Measurements from ENCODE around the gene MIER2. TPM values are rescaled to one million over a fixed set of nuclear protein-coding genes. Genes with fewer than 3 reads are reported as not detected.
"Not testable (repeated sequence)": the region's sequence is repeated elsewhere in the genome, so short reads cannot be mapped to it uniquely, and the experiment has no call there.

MIER2 gene, protein sequence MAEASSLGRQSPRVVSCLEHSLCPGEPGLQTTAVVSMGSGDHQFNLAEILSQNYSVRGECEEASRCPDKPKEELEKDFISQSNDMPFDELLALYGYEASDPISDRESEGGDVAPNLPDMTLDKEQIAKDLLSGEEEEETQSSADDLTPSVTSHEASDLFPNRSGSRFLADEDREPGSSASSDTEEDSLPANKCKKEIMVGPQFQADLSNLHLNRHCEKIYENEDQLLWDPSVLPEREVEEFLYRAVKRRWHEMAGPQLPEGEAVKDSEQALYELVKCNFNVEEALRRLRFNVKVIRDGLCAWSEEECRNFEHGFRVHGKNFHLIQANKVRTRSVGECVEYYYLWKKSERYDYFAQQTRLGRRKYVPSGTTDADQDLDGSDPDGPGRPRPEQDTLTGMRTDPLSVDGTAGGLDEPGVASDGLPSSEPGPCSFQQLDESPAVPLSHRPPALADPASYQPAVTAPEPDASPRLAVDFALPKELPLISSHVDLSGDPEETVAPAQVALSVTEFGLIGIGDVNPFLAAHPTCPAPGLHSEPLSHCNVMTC
- total RNA-seq (10 to 100 TPM; 13.1 to 13.8 TPM), total RNA-seq (9.9 to 10.5 reads per million in 2 donors)

DNA sequence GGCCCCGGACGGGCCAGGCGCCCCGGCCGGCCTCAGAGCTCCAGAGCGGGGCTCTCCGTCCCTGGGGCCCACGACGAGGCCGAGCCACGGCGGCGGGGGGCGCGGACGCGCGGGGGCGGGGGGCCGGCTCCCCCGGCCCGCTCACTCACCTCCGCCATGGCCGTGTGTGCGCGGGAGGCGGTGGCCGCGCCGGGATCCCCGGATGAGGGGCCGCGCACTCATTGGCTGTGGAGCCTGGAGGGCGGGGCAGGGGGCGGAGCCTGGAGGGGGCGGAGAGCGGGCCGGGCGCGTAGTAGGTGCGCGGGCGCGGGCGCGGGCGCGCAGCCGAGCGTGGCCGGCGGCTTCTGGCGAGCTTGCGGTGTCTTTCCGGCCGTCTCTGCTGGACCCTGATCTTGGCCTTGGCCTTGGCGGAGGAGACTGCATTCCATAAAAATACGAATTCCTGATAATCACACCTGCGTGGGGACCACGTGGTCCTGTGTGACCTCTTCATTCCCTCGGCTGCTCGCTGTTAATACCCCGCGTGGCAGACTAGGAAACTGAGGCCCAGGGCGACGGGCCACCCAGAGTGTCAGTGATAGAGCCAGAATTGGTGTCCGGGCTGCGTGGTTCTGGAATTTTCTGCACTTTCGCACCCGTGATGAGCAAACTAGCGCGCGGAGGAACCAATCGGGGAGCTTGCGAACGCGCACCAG, at the start of gene MIER2:
Gene MIER2, minus strand, starts transcription at position 172 of the 695 bp plus-strand sequence. Its CDS starts 14 bp downstream, at position 158.
- Mint-ChIP-seq H3K27me3 (peaks cover 5% of the 10 kb centered on the region), H3K27ac (peak within 1 kb of the TSS; percentile 93), H3K36me3 (ENCODE audit: low read depth) (no peaks in the 10 kb centered on the region), H3K4me3 (peak within 1 kb of the TSS; percentile 91), H3K4me1 (peaks cover 34% of the 10 kb centered on the region)
- no peaks in the 10 kb centered on the region for H3K9me3 ChIP-seq (ENCODE audit: control insufficient read depth, low read length, poor library complexity, severe bottlenecking)
- DNase-seq (peak; percentile 85 to 96 (median 87)), ATAC-seq (peak; percentile 95)

DNA sequence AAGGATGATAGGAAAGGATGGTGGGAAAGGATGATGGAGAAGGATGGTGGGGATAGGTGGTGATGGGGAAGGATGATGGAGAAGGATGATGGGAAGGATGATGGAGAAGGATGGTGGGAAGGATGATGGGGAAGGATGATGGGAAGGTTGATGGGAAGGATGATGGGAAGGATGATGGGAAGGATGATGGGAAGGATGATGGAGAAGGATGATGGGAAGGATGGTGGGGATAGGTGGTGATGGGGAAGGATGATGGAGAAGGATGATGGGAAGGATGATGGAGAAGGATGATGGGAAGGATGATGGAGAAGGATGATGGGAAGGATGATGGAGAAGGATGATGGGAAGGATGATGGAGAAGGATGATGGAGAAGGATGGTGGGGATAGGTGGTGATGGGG, 49.0 kb upstream of the MIER2 start:
- H3K27me3 Mint-ChIP-seq; DNase-seq; H3K4me1 Mint-ChIP-seq; ATAC-seq; H3K27ac Mint-ChIP-seq; H3K9me3 ChIP-seq (ENCODE audit: control insufficient read depth, low read length, poor library complexity, severe bottlenecking); H3K4me3 Mint-ChIP-seq; H3K36me3 Mint-ChIP-seq (ENCODE audit: low read depth): not testable (repeated sequence)

DNA sequence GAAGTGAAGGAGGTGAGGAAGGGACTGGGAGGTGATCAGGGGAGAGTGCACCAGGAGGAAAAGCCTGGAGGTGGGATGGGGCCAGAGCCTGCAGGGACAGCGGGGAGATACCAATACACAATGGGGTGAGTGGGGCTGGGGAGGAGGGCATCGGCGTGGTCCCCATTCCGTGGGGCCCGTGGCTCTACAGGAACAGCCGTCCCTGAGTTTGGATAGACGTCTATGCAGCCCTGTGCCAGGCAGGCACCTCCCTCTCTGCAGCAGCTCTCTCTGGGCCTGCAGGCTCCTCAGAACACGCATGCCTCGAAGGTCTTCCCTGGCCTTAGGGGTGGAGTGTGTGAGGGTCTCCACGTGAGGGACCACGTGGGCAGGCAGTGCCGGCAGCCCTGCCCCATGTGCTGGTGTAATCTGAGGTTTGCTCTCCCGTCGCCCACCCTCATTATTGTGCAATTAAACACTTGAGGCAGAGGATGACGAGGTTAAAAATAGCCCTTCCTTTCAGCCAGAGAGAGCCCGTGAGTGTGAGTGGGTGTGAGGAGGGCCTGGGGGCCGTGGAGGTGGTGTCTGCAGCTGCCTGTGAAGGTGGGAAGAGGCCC, 47.9 kb upstream of the MIER2 start:
- Mint-ChIP-seq H3K4me1 (no peaks in the 10 kb centered on the region), H3K27ac (peak overlapping the region; percentile 1), H3K27me3 (peaks cover 15% of the 10 kb centered on the region), H3K4me3 (no peak overlapping the region), H3K36me3 (ENCODE audit: low read depth) (no peaks in the 10 kb centered on the region)
- no peaks in the 10 kb centered on the region for H3K9me3 ChIP-seq (ENCODE audit: control insufficient read depth, low read length, poor library complexity, severe bottlenecking)
- no peak for DNase-seq
- no peak for ATAC-seq

DNA sequence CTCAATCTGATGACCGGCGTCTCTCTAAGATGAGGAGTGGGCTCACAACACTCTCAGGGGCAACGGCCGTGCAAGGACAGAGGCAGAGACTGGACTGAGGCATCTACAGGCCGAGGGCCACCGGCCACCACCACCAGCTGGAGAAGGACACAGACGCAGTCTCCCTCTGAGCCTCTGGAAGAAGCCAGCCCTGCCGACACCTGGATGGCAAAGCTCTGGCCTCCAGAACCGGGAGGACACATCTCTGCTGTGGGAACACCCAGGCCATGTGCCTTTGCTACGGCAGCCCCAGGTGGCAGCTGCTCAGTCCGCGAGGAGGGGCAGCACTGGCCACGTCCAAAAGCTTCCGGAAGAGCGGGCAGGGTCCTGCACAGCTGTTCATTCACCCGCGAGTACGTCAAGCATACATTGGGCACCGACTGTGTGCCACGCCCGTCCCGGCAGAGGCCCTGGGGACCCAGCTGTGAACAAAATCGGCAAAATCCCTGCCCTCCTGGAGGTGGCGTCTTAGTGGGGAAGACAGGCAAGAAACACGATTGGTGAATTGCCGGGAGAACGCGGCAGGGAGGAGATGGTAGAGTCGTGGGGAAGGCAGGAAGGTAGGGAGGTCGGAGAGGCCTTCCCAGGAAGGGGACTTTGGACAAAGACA, 47.3 kb upstream of the MIER2 start:
- Mint-ChIP-seq H3K4me1 (no peaks in the 10 kb centered on the region), H3K36me3 (ENCODE audit: low read depth) (no peaks in the 10 kb centered on the region), H3K27me3 (peaks cover 16% of the 10 kb centered on the region), H3K4me3 (no peak overlapping the region), H3K27ac (no peak overlapping the region)
- DNase-seq: no peak
- no peaks in the 10 kb centered on the region for H3K9me3 ChIP-seq (ENCODE audit: control insufficient read depth, low read length, poor library complexity, severe bottlenecking)
- ATAC-seq: no peak

DNA sequence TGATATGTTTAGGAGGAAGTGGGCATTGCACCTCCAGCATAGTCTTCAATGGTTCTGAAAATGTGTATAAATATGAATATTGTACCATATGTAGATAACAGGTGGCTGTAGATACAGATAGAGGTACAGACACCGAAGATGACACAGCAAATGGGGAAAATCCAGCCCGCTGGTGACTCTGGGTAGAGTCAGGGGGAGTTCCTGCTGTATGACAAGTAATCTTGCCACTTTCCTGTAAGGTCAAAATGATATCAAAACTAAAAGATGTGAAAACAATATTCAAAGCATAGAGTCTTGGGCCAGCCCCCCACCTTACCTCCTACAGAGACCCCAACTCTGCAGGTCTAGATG, 46.6 kb upstream of the MIER2 start:
- DNase-seq (no peak), ATAC-seq (no peak)
- H3K4me1 Mint-ChIP-seq: no peaks in the 10 kb centered on the region
- H3K36me3 Mint-ChIP-seq (ENCODE audit: low read depth): no peaks in the 10 kb centered on the region
- peaks cover 21% of the 10 kb centered on the region for H3K27me3 Mint-ChIP-seq
- no peak overlapping the region for H3K4me3 Mint-ChIP-seq
- H3K9me3 ChIP-seq (ENCODE audit: control insufficient read depth, low read length, poor library complexity, severe bottlenecking): no peaks in the 10 kb centered on the region
- no peak overlapping the region for H3K27ac Mint-ChIP-seq

DNA sequence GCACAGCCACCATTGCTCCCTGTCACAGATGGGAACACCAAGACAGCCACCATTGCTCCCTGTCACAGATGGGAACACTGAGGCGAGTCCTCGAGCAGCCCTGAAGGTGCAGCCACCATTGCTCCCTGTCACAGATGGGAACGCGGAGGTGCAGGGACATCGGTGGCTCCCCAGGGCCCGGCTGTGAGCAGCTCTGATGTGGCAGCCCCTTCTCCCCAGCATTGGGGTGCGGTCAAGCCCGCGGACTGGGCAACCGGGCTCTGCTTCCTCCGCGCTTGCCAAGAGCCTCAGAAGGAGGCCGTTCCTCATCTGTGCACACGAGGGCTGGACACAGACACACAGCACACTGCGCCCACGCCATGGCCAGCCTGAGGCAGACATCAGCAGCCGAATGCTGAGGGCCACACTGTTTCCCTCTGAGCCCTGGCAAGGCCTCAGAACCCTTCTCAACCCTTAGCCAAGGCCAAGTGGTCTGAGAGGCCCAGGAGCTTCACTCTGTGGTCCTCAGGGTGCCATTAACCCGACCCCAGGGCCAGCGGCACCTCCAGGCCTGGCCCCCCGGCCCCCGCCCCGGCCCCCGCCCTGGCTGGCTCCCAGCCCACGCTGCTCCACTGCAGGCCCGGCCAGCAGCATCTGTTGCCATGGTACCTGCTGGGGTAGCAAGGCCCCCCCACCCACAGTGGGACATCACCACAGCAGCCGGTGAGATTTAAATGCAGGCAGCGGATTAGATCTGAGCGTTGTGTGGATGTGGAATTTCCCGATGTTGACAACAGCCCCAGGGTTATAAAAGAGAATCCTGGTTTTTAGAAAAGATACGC, 46.0 kb upstream of the MIER2 start:
- no peaks in the 10 kb centered on the region for H3K36me3 Mint-ChIP-seq (ENCODE audit: low read depth)

DNA sequence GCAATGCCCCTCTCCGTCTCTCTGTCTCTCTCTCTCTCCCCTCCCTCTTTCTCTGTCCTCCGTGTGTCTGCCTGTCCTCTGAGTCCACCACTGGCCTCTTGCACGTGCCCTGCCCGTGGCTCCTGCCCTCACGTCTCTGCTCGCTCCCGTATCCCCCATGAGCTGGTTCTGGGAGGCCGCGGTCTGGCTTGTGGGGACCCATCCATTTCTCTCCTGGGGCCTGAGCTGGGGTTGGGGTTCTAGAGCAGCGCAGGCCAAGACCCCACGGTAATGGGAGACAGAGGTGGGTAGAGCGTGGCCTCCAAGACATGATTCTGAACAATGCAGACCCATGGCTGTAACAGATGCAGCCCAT, 45.3 kb upstream of the MIER2 start:
- H3K36me3 Mint-ChIP-seq (ENCODE audit: low read depth): no peaks in the 10 kb centered on the region
- H3K9me3 ChIP-seq (ENCODE audit: control insufficient read depth, low read length, poor library complexity, severe bottlenecking): no peaks in the 10 kb centered on the region
- no peak overlapping the region for H3K27ac Mint-ChIP-seq
- H3K4me3 Mint-ChIP-seq: no peak overlapping the region
- ATAC-seq (no peak), DNase-seq (no peak)
- peaks cover 29% of the 10 kb centered on the region for H3K27me3 Mint-ChIP-seq
- H3K4me1 Mint-ChIP-seq: no peaks in the 10 kb centered on the region

More for the DNA sequence above, 46.0 kb upstream of the MIER2 start:
- ATAC-seq (no peak), DNase-seq (no peak)
- Mint-ChIP-seq H3K4me1 (no peaks in the 10 kb centered on the region), H3K27ac (no peak overlapping the region), H3K4me3 (no peak overlapping the region), H3K27me3 (peaks cover 27% of the 10 kb centered on the region)
- no peaks in the 10 kb centered on the region for H3K9me3 ChIP-seq (ENCODE audit: control insufficient read depth, low read length, poor library complexity, severe bottlenecking)

DNA sequence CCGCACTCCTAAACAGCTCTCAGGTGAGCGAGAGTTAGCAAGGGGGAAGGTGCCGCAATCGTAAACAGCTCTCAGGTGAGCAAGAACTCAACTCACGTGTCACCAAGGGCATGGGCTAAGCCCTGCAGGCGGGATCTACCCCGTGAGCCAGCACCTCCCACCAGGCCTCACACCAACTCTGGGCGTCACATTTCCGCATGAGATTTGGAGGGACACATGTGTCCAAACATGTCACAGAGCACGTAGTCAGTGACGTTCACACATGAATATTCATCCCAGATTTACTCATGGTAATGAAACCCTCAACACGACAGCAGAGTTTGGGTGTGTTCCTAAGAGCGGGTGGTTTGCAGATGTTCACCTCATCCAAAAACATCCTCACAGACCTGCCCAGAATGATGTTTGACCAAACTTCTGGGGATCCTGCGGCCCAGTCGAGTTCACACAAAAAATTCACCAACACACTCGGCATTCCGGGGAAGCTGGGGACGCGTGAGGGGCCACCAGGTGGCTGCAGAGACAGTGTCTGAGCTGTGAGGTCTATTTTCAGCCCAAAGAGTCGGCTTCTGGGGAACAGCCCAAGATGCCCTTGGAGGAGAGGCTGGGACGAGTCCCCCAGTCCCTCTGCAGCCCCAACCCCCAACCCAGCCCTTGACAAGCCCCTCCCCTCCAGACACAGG, 44.8 kb upstream of the MIER2 start:
- Mint-ChIP-seq H3K27ac (no peak overlapping the region), H3K4me3 (no peak overlapping the region), H3K27me3 (peaks cover 31% of the 10 kb centered on the region), H3K36me3 (ENCODE audit: low read depth) (no peaks in the 10 kb centered on the region), H3K4me1 (peaks cover 2% of the 10 kb centered on the region)
- no peaks in the 10 kb centered on the region for H3K9me3 ChIP-seq (ENCODE audit: control insufficient read depth, low read length, poor library complexity, severe bottlenecking)
- no peak for DNase-seq
- ATAC-seq: no peak

DNA sequence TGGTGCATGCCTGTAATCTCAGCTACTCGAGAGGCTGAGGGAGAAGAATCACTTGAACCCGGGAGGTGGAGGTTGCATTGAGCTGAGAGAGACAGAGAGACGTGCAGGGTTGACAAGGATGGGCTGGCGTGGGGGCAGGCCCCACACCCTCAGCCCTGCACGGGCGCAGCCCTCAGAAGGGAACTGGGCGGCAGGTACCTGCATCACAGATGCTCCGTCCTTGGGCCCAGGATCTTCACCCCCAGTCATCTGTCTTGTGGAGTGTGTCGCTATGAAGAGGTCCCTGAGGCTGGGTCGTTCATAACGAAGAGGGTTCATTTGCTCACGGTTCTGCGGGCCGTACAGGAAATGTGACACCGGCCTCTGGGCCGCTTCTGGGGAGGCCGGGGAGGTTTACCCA, 44.1 kb upstream of the MIER2 start:
- Mint-ChIP-seq H3K27me3 (peaks cover 39% of the 10 kb centered on the region), H3K4me1 (peaks cover 4% of the 10 kb centered on the region), H3K4me3 (no peak overlapping the region), H3K27ac (no peak overlapping the region), H3K36me3 (ENCODE audit: low read depth) (no peaks in the 10 kb centered on the region)
- no peak for ATAC-seq
- no peaks in the 10 kb centered on the region for H3K9me3 ChIP-seq (ENCODE audit: control insufficient read depth, low read length, poor library complexity, severe bottlenecking)
- no peak for DNase-seq

DNA sequence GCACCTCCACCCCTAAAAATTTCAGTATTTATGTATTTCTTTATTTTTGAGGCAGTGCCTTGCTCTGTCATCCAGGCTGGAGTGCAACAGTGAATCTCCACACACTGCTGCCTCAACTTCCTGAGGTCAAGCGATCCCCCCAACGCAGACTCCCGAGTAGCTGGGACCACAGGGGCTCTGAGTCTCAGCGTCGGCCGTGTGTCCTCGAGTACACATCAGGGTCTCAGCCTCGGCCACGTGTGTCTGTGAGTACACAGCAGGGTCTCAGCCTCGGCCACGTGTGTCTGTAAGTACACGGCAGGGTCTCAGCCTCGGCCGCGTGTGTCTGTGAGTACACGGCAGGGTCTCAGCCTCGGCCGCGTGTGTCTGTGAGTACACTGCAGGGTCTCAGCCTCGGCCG, 43.2 kb upstream of the MIER2 start:
- ATAC-seq: no peak
- H3K9me3 ChIP-seq (ENCODE audit: control insufficient read depth, low read length, poor library complexity, severe bottlenecking): no peaks in the 10 kb centered on the region
- Mint-ChIP-seq H3K4me3 (no peak overlapping the region), H3K36me3 (ENCODE audit: low read depth) (peaks cover 3% of the 10 kb centered on the region), H3K4me1 (peaks cover 8% of the 10 kb centered on the region), H3K27me3 (peaks cover 45% of the 10 kb centered on the region), H3K27ac (no peak overlapping the region)
- no peak for DNase-seq

DNA sequence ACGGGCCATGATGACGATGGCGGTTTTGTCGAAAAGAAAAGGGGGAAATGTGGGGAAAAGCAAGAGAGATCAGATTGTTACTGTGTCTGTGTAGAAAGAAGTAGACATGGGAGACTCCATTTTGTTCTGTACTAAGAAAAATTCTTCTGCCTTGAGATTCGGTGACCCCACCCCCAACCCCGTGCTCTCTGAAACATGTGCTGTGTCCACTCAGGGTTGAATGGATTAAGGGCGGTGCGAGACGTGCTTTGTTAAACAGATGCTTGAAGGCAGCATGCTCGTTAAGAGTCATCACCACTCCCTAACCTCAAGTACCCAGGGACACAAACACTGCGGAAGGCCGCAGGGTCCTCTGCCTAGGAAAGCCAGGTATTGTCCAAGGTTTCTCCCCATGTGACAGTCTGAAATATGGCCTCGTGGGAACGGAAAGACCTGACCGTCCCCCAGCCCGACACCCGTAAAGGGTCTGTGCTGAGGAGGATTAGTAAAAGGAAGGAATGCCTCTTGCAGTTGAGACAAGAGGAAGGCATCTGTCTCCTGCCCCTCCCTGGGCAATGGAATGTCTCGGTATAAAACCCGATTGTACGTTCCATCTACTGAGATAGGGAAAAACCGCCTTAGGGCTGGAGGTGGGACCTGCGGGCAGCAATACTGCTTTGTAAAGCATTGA, 42.2 kb upstream of the MIER2 start:
- peaks cover 14% of the 10 kb centered on the region for H3K4me1 Mint-ChIP-seq
- H3K36me3 Mint-ChIP-seq (ENCODE audit: low read depth); H3K4me3 Mint-ChIP-seq; H3K9me3 ChIP-seq (ENCODE audit: control insufficient read depth, low read length, poor library complexity, severe bottlenecking); ATAC-seq; H3K27ac Mint-ChIP-seq; DNase-seq: not testable (repeated sequence)
- H3K27me3 Mint-ChIP-seq: peaks cover 45% of the 10 kb centered on the region
